LNCaP clone FGC (cell line): ENCODE measurements around the gene C2CD5.
A peak's percentile ranks its signal among the peaks of the same experiment; 100 is the strongest.
"Not testable (repeated sequence)": the region's sequence is repeated elsewhere in the genome, so short reads cannot be mapped to it uniquely, and the experiment has no call there.

Experiments
- DNase-seq: peaks from one replicate; pipeline ENCODE4 v3.0.0-alpha.2; 2011; ENCODE audit warnings: low read depth
- H3K4me3 ChIP-seq: 2 replicates; pipeline ENCODE4 v1.5.1; 2011; ENCODE audit warnings: mild to moderate bottlenecking, low read depth, low read length, control low read depth
- CTCF ChIP-seq: IDR thresholded peaks from 2 replicates; pipeline ENCODE4 v1.5.1; 2012; ENCODE audit warnings: mild to moderate bottlenecking; ENCODE audit not compliant: control insufficient read depth, insufficient read depth; ENCODE audit errors: extremely low read depth

C2CD5 gene

GRCh38 chr12:22447223-22447622 lies 97.1 kb downstream of the C2CD5 start:
- DNase-seq = no peak
- TF ChIP-seq CTCF = no peak
- no peak overlapping the region for H3K4me3 ChIP-seq

- H3K4me3 ChIP-seq, DNase-seq: not testable (repeated sequence)
Measured at GRCh38 chr12:22444317-22444665, 100.1 kb downstream of the C2CD5 start.

GRCh38 chr12:22443379-22444316 lies 100.7 kb downstream of the C2CD5 start:
- H3K4me3 ChIP-seq = no peak overlapping the region
- TF ChIP-seq CTCF = peak; percentile 92
- DNase-seq = peak; percentile 67

GRCh38 chr12:22437031-22437806 lies 107.1 kb downstream of the C2CD5 start:
- DNase-seq = no peak
- no peak for TF ChIP-seq CTCF
- no peak overlapping the region for H3K4me3 ChIP-seq

- no peak for TF ChIP-seq CTCF
- no peak overlapping the region for H3K4me3 ChIP-seq
- DNase-seq = no peak
Measured at GRCh38 chr12:22435583-22435982, 108.8 kb downstream of the C2CD5 start.

GRCh38 chr12:22431693-22432251 lies 112.6 kb downstream of the C2CD5 start:
- no peak for TF ChIP-seq CTCF
- no peak for DNase-seq
- no peak overlapping the region for H3K4me3 ChIP-seq

GRCh38 chr12:22416801-22417200 lies 127.5 kb downstream of the C2CD5 start:
- H3K4me3 ChIP-seq = no peak overlapping the region
- no peak for TF ChIP-seq CTCF
- no peak for DNase-seq
